GM12891 (cell line): ENCODE measurements around the gene GPATCH8.
"Not testable (repeated sequence)": the region's sequence is repeated elsewhere in the genome, so short reads cannot be mapped to it uniquely, and the experiment has no call there.

Experiments
- DNase-seq: peaks from one replicate; pipeline ENCODE4 v3.0.0; 2011; ENCODE audit warnings: low spot score; ENCODE audit not compliant: insufficient read length
- FAIRE-seq: peaks from 2 replicates; lab custom pipeline; 2011; peaks lifted over from hg19 to GRCh38; lab: Jason Lieb, UNC
- PAX5 ChIP-seq: IDR thresholded peaks from 2 replicates; pipeline ENCODE4 v1.6.1; 2011; ENCODE audit warnings: low read length, moderate library complexity, mild to moderate bottlenecking; ENCODE audit not compliant: insufficient read depth, severe bottlenecking
- POLR2A ChIP-seq: IDR thresholded peaks from 2 replicates; pipeline ENCODE4 v1.6.1; 2011; ENCODE audit warnings: low read depth, low read length, control low read depth
- POLR2AphosphoS5 ChIP-seq: IDR thresholded peaks from 2 replicates; pipeline ENCODE4 v1.6.1; 2011; ENCODE audit warnings: low read depth, low read length, control low read depth
- POU2F2 ChIP-seq: IDR thresholded peaks from 2 replicates; pipeline ENCODE4 v1.6.1; 2011; ENCODE audit warnings: low read depth, mild to moderate bottlenecking, control low read depth, low read length, moderate library complexity
- SPI1 ChIP-seq: IDR thresholded peaks from 2 replicates; pipeline ENCODE4 v1.6.1; 2011; ENCODE audit warnings: low read depth, low read length, control low read depth
- TAF1 ChIP-seq: IDR thresholded peaks from 2 replicates; pipeline ENCODE4 v1.6.1; 2011; ENCODE audit warnings: low read depth, low read length, control low read depth

Gene GPATCH8

GRCh38 chr17:44367231-44367979 is 135.8 kb downstream of the GPATCH8 start:
- no peak for DNase-seq
- TF ChIP-seq PAX5 (no peak), SPI1 (no peak)
- FAIRE-seq: no peak

DNA sequence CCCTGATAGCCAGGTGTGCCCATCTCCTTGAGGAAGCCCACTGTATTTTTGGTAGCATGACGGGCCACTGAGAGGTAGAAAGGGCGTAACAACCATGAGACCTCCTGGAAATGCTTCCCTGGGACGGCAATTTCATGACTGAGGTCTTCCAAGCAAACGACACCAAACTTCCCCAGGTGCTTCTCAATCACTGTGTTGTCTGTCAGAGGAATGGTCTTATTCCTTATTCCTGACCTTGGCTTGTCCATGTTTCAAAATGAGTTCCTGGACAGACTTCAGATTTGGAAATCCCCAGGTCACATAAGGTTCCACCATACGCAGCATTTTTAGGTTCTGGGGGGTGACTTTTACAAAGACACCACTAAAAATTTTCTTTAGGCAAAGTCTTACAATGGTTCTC is 138.2 kb downstream of the GPATCH8 start:
- not testable (repeated sequence) for DNase-seq, FAIRE-seq

DNA sequence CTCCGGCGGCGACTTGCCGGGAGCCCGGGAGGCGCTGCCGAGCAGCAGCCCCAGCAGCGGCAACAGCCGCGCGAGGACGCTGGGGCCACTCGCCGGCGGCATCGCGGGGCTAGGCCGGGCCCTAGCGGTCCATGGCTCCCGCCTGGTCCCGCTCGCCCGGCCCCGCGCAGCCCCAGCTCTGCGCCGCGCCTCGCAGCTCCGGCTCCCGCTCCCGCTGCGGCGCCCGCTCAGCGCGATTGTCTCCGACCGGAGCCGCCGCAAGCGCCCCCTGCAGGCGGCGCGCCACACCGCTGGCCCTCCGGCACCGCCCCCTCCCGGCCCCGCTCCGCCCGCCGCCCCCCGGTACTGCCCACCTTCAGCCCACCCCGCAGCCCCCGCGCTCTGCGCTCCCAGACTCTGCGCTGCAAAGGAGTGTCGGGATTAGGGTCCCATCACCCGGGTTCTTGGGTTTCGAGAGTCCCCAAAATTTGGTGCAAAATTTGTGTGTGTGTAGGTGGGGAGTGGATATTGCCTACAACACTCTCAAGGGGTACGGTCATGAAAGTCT is 139.5 kb downstream of the GPATCH8 start, which contains the start of gene FAM171A2:
Gene FAM171A2, minus strand, starts transcription at position 241 of the 547 bp plus-strand sequence. Its CDS starts 139 bp downstream, at position 102.
- TF ChIP-seq POU2F2 (no peak), PAX5 (peak; percentile 11)
- peak; percentile 91 for DNase-seq
- FAIRE-seq: peak; percentile 70

GRCh38 chr17:44362949-44363612 is 140.1 kb downstream of the GPATCH8 start:
- no peak for DNase-seq
- TF ChIP-seq POU2F2: no peak
- no peak for TF ChIP-seq TAF1
- TF ChIP-seq POLR2A: no peak
- no peak for TF ChIP-seq PAX5
- TF ChIP-seq POLR2AphosphoS5: no peak
- no peak for TF ChIP-seq SPI1
- no peak for FAIRE-seq

DNA sequence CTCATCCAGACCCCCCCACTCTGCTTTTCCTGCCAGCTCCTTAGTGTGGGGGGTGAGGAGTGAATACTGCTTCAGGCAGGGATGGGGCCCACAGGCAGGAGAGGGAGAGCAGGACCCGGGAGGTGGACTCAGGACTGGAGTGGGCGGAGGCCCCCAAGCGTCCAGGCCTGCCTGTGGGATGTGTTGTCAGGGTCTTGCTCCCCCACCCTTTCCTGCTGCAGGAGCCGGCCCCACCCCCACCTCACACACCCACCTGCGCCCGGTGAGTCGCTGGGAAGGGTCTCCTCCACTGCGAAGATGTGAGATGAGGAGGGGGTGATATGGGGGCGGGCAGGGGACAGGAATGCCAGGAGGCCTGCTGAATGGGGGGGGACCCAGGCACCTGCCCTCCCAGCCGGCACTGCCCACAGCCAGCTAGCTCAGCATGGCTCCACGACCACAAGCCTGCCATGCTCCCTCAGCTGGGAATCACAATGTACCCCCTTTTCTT is 140.7 kb downstream of the GPATCH8 start:
- no peak for FAIRE-seq
- no peak for DNase-seq
- TF ChIP-seq POLR2A: no peak
- TF ChIP-seq SPI1: no peak
- no peak for TF ChIP-seq POLR2AphosphoS5
- TF ChIP-seq PAX5: no peak
- TF ChIP-seq POU2F2: no peak
- TF ChIP-seq TAF1: no peak

- TF ChIP-seq SPI1 (no peak), POU2F2 (no peak), PAX5 (no peak), POLR2AphosphoS5 (no peak), TAF1 (no peak), POLR2A (no peak)
- DNase-seq (no peak), FAIRE-seq (no peak)
Measured at GRCh38 chr17:44361292-44362260, 141.6 kb downstream of the GPATCH8 start.

DNA sequence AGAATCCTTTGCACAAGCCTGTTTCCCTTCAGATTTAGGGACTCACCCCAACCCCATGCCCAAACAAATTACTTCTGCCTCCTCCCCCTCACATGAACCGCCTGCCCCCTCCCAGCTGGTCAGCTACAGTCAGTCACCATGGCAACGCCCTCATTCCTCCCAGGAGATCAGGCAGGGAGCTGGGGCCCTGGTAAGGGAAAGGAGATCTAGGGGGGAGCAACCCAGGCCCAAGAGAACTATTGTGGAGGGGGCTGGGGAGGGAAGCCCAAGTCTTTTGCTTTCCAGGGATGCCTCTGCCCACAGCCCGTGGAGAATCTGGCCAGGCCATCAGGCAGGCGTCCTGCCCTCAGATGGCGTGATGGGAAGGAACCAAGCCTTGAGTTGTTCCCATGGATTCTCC is 142.4 kb downstream of the GPATCH8 start:
- FAIRE-seq (no peak), DNase-seq (no peak)
- TF ChIP-seq PAX5: no peak
- TF ChIP-seq POLR2AphosphoS5: no peak
- TF ChIP-seq POU2F2: no peak
- no peak for TF ChIP-seq TAF1

DNA sequence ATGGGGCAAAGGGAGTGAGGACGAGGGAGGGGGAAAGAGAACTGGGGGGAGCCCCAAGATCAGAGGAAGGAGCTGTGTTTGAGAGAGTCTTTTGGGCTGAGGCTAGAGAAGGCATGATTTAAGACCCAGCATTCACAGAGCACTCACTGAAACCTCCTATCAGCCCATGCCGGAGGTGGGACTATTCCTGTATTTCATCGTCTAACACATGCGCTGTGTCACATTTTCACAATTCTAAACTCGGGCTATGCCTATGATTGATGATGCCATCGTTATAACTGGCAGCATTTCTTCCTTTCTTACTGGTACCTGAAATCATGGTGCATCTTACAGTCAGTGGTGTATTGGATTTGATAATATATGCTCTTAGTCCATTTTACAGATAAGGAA is 143.1 kb downstream of the GPATCH8 start:
- no peak for FAIRE-seq
- no peak for TF ChIP-seq POLR2A
- TF ChIP-seq PAX5: no peak
- TF ChIP-seq TAF1: no peak
- no peak for TF ChIP-seq POLR2AphosphoS5
- DNase-seq: no peak

- TF ChIP-seq POU2F2 (no peak), POLR2AphosphoS5 (no peak), PAX5 (no peak)
- no peak for FAIRE-seq
- DNase-seq: no peak
Measured at GRCh38 chr17:44359458-44360143, 143.6 kb downstream of the GPATCH8 start.
